ENCODE measurements around the gene COQ10A.
"Not testable (repeated sequence)": the region's sequence is repeated elsewhere in the genome, so short reads cannot be mapped to it uniquely, and the experiment has no call there.

COQ10A gene

DNA sequence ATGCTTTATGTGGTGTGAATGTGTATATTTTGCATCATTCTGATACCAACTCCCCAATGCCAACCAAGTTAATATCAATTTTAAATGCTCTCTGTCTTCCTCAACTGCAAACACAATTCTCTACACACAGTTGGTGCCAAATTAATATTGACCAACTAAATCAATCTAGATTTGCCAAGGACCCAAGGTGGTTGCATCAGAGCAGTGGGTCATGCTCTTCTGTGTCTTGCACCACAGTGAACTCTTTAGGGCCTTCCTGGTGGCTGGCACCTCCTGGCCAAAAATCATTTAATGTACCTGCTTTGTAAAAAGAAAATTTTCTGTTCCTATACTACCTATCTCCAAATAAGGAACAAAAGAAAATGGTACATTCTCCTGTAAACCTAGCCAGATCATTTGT is 14.1 kb downstream of the COQ10A start:
- no peak for DNase-seq (ENCODE audit: low spot score)

- no peak for DNase-seq (ENCODE audit: low spot score)
Measured at GRCh38 chr12:56282030-56282429, 15.3 kb downstream of the COQ10A start.

DNA sequence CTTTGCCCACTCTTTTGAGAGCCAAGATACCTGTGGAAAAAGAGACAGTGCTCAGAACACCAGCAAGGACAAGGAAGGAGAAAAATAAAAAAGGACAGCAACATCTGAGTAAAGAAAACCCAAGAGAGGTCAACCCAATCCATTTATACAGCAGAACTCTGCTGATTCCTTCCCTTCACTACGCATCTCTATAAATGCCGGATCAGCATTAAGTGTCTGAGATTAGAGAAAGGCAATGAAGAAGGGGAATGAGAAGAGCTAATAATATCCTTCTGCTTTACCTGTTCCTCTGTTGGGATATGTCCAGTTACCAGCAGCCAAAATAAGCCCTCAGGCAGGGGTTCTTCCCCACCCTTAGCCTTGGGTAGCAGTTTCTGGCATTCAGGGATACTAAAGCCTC is 15.8 kb downstream of the COQ10A start:
- DNase-seq (ENCODE audit: low spot score): no peak

DNA sequence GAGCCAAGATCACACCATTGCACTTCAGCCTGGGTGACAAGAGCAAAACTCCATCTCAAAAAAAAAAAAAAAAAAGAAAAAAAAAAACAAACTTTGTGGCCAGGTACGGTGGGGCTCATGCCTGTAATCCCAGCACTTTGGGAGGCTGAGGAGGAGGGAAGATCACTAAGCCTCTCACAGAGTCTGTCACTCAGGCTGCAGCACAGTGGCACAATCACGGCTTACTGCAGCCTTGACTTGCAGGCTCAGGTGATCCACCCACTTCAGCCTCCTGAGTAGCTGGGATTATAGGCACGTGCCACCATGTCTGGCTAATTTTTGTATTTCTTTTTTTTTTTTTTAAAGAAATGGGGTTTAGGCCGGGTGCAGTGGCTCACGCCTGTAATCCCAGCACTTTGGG is 17.5 kb downstream of the COQ10A start:
- DNase-seq (ENCODE audit: low spot score): not testable (repeated sequence)

DNA sequence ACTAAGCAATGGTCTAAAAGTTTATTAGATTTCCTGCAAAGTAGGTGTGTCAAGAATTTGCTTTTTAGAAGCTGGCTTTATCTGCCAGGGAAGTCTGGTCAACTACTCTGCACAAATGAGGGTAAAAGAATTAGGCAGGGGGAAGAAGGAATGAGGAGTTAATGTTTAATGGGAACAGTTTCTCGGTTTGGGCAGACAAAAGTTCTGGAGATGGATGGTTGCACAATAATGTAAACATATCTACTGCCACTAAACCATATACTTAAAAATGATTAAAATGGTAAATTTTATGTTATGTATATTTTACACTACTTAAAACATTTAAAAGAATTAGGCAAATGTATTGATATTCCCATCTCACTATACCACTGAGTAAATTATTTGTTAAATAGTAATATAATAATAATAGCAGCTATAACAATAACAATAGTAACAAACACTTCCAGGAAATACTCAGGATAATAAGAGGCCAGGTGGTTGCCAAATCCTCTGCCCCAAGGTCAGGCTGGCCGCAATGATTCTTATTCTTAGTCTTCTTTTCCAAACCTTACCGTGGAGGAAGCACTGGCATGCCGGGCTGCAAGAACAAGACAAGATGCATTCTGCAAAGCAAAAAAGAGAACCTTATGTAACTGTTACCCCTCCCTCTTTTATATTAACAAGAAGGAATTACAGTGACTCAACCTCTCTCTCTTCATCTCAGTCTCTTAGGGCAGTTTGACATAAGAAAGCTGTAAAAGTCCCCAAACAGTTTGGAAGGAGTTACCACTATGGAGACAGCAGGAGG is 19.5 kb downstream of the COQ10A start:
- DNase-seq (ENCODE audit: low spot score): no peak

- DNase-seq (ENCODE audit: low spot score): no peak
Measured at GRCh38 chr12:56288705-56289387, 22.1 kb downstream of the COQ10A start.

- DNase-seq (ENCODE audit: low spot score): no peak
Measured at GRCh38 chr12:56293795-56294194, 27.1 kb downstream of the COQ10A start.

DNA sequence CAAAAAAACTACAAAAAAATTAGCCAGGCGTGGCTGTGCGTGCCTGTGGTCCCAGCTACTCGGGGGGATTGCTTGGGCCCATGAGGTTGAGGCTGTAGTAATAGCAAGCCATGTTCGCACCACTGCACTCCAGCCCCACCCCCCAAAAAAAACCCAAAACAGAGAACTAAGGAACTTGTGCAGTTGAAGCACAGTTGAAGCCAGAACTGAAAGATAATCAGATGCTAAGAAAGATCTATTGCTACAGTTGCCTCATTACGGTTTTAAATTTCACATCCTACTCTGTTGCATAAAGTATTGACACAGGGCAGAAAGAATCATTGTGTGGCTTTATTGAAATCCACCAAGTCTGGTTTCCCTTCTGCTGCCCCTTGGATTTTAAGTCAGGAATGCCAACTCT is 29.6 kb downstream of the COQ10A start:
- no peak for DNase-seq (ENCODE audit: low spot score)

DNA sequence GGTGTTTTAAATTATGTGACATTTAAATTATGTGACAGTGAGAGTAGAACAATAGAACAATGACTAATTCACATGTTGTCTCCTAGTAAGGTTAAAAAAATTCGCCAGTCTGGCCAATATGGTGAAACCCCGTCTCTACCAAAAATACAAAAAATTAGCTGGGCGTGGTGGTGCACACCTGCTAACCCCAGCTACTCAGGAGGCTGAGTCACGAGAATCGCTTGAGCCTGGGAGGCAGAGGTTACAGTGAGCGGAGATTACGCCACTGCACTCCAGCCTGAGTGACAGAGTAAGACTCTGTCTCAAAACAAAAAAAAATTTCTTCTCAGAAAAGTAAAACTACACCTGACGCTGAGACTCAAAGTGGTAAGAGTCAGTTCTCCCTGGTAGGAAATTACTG is 30.7 kb downstream of the COQ10A start:
- no peak for DNase-seq (ENCODE audit: low spot score)

DNA sequence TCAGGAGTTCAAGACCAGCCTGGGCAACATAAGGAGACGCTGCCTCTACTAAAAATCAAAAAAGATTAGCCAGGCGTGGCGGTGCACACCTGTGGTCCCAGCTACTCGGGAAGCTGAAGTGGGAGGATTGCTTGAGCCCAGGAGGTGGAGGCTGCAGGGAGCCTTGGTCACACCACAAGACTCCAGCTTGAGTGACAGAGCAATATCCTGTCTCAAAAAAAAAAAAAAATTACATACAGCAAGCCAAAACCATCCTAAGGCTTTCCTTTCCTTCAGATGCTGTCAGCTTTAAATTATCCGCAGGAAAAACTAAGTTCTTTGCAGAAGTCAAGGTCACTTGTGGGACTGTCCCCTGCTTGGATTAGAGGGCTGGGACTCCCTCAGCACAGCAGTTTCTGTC is 32.1 kb downstream of the COQ10A start:
- DNase-seq (ENCODE audit: low spot score): no peak

GRCh38 chr12:56299308-56299852 is 32.6 kb downstream of the COQ10A start:
- peak; percentile 35 for DNase-seq (ENCODE audit: low spot score)

DNA sequence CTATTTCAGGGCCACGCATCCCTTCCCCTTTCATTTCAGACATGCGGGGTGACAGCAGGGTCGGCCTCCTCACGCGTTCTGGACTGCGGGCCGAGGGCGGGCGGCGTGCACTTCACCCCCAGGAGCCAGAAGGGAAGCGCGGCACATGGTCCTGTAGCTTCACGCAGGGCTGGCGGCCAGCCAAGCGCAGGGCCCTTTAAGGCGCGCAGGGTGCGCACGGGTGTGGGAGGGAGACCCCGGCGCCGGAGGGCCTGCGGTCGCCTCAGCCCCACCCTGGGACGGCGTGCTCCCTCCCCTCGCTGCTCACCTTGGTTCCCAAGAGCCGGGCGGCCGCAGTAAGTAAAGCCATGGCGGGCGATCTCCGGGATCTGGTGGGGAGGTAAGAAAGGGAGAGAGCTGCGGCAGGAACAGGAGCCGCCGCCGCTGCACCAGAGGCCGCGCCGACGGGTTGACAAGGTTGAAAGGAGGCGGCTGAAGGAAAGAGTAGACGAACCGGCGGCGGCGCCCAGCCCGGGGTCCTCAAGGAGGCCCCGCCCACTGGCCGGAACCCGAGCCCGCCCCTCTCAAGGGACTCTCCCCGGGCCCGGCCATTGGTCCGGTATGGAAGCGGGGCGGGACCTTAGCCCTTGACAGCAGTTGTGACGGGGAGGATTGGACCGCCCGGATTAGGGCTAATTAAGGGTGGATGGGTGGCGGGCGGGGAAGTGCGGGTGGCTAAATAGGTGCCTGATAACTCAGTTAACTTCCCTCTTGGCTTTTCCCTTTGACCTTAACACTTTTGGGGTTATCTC is 33.3 kb downstream of the COQ10A start, which contains the start of gene CS:
CS (minus strand) TSS at position 478 of the 791 bp plus-strand sequence; CDS start at position 349, 129 bp downstream.
- DNase-seq (ENCODE audit: low spot score): peak; percentile 99

- DNase-seq (ENCODE audit: low spot score): peak; percentile 11
Measured at GRCh38 chr12:56300644-56301464, 34.1 kb downstream of the COQ10A start.

GRCh38 chr12:56304276-56304675 is 37.5 kb downstream of the COQ10A start:
- no peak for DNase-seq (ENCODE audit: low spot score)

GRCh38 chr12:56304872-56305590 is 38.3 kb downstream of the COQ10A start:
- no peak for DNase-seq (ENCODE audit: low spot score)

DNA sequence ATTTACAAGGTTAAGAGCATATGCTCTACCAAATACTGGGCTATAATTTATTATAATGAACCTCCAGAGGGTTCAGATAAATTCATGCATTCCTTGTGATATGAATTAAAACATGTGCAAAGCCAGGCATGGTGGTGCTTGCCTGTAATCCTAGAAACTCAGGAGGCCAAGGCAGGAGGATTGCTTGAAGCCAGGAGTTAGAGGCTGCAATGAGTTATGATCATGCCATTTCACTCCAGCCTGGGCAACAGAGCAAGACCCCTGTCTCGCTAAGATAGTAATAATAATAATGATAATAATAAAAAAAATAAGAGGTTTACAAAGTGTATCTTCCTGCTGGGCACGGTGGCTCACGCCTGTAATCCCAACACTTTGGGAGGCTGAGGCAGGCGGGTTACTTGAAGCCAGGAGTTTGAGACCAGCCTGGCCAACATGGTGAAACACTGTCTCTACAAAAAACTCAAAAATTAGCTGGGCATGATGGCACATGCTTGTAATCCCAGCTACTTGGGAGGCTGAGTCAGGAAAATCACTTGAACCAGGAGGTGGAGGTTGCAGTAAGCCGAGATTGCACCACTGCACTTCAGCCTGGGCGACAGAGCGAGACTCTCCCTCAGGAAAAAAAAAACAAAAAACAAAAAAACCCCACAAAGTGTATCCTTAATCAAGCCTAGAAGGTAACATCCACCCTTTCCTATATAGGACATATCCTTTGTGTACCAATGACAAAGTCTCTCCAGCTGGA is 40.7 kb downstream of the COQ10A start:
- DNase-seq (ENCODE audit: low spot score): no peak

DNA sequence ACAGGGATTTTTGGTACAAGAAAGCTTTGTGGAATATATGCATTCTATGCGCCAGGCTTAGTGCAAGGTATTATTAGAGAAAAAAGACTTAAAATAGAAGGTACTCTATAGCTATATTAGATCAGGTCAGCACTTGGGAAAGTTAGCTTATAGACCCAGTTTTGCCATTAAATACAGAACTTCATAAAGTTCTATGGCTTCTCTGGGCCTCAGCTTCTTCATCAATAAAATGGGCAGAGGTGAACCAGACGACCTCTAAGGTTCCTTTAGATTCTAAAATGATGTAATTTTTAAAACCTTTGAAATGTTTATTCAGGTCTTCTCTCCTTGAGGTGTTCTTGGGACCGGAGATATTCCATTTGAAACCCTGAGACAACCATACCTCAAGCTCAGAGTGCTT is 42.0 kb downstream of the COQ10A start:
- no peak for DNase-seq (ENCODE audit: low spot score)

GRCh38 chr12:56311003-56311402 is 44.3 kb downstream of the COQ10A start:
- DNase-seq (ENCODE audit: low spot score): no peak

DNA sequence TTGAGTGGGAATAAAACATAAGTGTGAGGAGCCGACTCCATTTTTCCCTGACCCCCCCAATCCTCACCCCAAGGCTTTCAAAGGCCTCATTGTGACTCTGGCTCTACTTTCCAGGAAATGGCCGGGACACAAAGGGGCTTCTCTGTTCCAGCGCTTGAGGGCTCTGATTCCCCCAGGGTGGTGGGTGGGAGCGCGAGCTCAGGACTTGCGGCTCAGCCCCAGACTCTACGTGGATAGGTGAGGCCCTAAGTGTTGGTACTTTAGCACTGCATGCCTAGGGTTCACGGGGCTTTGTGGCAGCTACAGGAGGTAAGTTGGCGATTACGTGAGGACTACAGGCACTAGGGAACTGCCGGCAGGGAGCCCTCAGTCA is 48.5 kb downstream of the COQ10A start:
- DNase-seq (ENCODE audit: low spot score): no peak
